ENCODE data around the gene ASNS. TPM values are rescaled to one million over a fixed set of nuclear protein-coding genes. Genes with fewer than 3 reads are reported as not detected.
A peak's percentile ranks its signal among the peaks of the same experiment; 100 is the strongest.

The ASNS gene
- total RNA-seq, 1 experiment from 2014 or later = 111 TPM

DNA sequence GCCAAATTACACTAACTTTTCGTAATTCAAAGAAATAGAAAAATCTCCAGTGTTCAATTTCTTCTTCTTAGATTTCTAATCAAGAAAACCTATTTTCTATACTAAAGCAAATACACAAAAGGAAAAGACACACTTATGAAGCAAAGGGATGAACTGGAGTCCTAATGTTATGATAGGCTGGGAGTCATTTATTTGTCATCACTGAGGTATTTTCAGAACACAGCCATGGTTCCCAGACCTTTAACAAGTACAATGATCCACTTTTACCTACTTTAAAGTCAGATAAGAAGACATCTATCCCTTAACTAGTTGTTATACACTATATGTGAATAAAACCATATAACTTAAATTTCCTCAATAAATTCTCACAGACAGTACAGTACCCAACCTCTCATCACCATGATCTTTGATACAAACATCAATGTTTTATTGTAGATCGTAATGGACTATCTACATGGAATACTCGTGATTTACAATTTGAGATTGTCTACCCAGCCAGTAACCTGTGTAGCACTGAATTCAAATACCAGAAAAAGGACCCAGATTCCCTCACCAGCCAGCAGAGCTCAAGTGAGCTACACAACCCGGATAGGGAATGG is 12.5 kb downstream of the ASNS start:
- no peaks in the 10 kb centered on the region for H3K9me3 Mint-ChIP-seq
- H3K4me1 Mint-ChIP-seq = no peaks in the 10 kb centered on the region
- H3K27ac Mint-ChIP-seq = no peak overlapping the region
- peaks cover 43% of the 10 kb centered on the region for H3K36me3 Mint-ChIP-seq
- ChIA-PET CTCF (no interaction called here), POLR2A (no interaction called here)
- TF ChIP-seq, protein P1, sequence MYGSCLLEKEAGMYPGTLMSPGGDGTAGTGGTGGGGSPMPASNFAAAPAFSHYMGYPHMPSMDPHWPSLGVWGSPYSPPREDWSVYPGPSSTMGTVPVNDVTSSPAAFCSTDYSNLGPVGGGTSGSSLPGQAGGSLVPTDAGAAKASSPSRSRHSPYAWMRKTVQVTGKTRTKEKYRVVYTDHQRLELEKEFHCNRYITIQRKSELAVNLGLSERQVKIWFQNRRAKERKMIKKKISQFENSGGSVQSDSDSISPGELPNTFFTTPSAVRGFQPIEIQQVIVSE (CRISPR knock-in tag; IDR thresholded peaks at IDR 0.05; ENCODE audit: borderline replicate concordance) = no peak
- TF ChIP-seq GABPB1 (CRISPR knock-in tag; IDR thresholded peaks at IDR 0.05) (no peak), KAT7 (CRISPR knock-in tag; IDR thresholded peaks at IDR 0.05; ENCODE audit: borderline replicate concordance) (no peak), ATF1 (CRISPR knock-in tag; IDR thresholded peaks at IDR 0.05) (no peak), ZNF121 (CRISPR knock-in tag; IDR thresholded peaks at IDR 0.05) (no peak), FOXP1 (CRISPR knock-in tag; IDR thresholded peaks at IDR 0.05; ENCODE audit: borderline replicate concordance) (no peak), MYBL2 (CRISPR knock-in tag; IDR thresholded peaks at IDR 0.05) (no peak), OVOL2 (CRISPR knock-in tag; IDR thresholded peaks at IDR 0.05; ENCODE audit: borderline replicate concordance) (no peak), EMX1 (CRISPR knock-in tag; IDR thresholded peaks at IDR 0.05) (no peak), ZNF396 (CRISPR knock-in tag; IDR thresholded peaks at IDR 0.05; ENCODE audit: borderline replicate concordance) (no peak), NFYB (CRISPR knock-in tag; conservative IDR thresholded peaks at IDR 0.05; ENCODE audit: low read depth) (no peak)
- H3K4me3 Mint-ChIP-seq = no peak overlapping the region
- ATAC-seq = no peak
- no peak for DNase-seq (ENCODE audit: low spot score)
- no peaks in the 10 kb centered on the region for H3K27me3 Mint-ChIP-seq (ENCODE audit: low read depth)

DNA sequence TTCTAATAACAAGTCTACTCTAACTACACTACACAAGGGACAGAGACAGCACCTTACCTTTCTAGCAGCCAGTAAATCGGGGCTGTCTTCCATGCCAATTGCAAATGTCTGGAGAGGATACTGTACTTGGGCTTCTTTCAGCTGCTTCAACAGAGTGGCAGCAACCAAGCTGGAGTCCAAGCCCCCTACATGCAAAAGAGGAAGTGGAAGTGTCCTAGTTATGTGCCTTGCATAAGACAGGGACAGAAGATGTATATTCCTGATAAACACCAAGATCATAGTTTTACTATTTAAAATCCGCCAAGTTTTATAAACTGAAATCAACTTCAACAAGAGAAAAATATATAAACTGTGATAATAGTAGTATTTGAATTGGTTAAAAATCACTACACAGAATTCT is 14.0 kb downstream of the ASNS start:
- no peaks in the 10 kb centered on the region for H3K4me1 Mint-ChIP-seq
- H3K27me3 Mint-ChIP-seq (ENCODE audit: low read depth) = no peaks in the 10 kb centered on the region
- peaks cover 47% of the 10 kb centered on the region for H3K36me3 Mint-ChIP-seq

DNA sequence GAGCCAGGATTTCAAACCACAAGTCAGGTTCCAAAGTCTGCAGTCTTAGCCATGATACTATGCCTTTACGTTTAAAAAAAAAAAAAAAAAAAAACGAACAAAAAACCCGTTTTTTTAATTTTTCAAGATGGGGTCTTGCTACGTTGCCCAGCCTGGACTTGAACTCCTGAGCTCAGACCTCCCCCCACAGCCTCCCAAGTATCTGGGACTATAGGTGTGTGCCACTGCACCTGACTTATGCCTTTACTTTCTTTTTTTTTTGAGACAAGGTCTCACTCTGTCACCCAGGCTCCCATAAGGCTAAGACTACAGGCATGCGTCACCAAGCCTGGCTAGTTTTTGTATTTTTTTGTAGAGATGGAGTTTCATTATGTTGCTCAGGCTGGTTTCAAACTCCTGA is 14.7 kb downstream of the ASNS start:
- no peak for DNase-seq (ENCODE audit: low spot score)
- H3K4me1 Mint-ChIP-seq = no peaks in the 10 kb centered on the region
- ChIA-PET POLR2A (interaction anchor here (1.0 to 1.4 kb wide), 2 partner anchors 8 to 15 kb away, joined by 3 to 4 read pairs; partner anchors contain the start of gene ASNS), CTCF (no interaction called here)
- no peaks in the 10 kb centered on the region for H3K27me3 Mint-ChIP-seq (ENCODE audit: low read depth)
- peak; percentile 48; the same call in 1 of the 2 replicates for TF ChIP-seq ZNF121 (CRISPR knock-in tag; IDR thresholded peaks at IDR 0.05)
- no peak for TF ChIP-seq NR2C2 (CRISPR knock-in tag; IDR thresholded peaks at IDR 0.05)
- H3K36me3 Mint-ChIP-seq = peaks cover 54% of the 10 kb centered on the region
- H3K4me3 Mint-ChIP-seq = no peak overlapping the region
- H3K9me3 Mint-ChIP-seq = no peaks in the 10 kb centered on the region
- no peak for ATAC-seq
- H3K27ac Mint-ChIP-seq = no peak overlapping the region

More for the DNA sequence above, 14.0 kb downstream of the ASNS start:
- TF ChIP-seq, protein P2, sequence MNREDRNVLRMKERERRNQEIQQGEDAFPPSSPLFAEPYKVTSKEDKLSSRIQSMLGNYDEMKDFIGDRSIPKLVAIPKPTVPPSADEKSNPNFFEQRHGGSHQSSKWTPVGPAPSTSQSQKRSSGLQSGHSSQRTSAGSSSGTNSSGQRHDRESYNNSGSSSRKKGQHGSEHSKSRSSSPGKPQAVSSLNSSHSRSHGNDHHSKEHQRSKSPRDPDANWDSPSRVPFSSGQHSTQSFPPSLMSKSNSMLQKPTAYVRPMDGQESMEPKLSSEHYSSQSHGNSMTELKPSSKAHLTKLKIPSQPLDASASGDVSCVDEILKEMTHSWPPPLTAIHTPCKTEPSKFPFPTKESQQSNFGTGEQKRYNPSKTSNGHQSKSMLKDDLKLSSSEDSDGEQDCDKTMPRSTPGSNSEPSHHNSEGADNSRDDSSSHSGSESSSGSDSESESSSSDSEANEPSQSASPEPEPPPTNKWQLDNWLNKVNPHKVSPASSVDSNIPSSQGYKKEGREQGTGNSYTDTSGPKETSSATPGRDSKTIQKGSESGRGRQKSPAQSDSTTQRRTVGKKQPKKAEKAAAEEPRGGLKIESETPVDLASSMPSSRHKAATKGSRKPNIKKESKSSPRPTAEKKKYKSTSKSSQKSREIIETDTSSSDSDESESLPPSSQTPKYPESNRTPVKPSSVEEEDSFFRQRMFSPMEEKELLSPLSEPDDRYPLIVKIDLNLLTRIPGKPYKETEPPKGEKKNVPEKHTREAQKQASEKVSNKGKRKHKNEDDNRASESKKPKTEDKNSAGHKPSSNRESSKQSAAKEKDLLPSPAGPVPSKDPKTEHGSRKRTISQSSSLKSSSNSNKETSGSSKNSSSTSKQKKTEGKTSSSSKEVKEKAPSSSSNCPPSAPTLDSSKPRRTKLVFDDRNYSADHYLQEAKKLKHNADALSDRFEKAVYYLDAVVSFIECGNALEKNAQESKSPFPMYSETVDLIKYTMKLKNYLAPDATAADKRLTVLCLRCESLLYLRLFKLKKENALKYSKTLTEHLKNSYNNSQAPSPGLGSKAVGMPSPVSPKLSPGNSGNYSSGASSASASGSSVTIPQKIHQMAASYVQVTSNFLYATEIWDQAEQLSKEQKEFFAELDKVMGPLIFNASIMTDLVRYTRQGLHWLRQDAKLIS (CRISPR knock-in tag; IDR thresholded peaks at IDR 0.05; ENCODE audit: borderline replicate concordance) = no peak
- TF ChIP-seq FOXJ3 (CRISPR knock-in tag; IDR thresholded peaks at IDR 0.05; ENCODE audit: borderline replicate concordance) (no peak), ZNF263 (CRISPR knock-in tag; IDR thresholded peaks at IDR 0.05; ENCODE audit: low read depth) (no peak)
- DNase-seq (ENCODE audit: low spot score) = no peak
- no peak overlapping the region for H3K27ac Mint-ChIP-seq
- no peak overlapping the region for H3K4me3 Mint-ChIP-seq
- CTCF ChIA-PET = no interaction called here
- no peaks in the 10 kb centered on the region for H3K9me3 Mint-ChIP-seq
- no peak for ATAC-seq
- POLR2A ChIA-PET = no interaction called here

DNA sequence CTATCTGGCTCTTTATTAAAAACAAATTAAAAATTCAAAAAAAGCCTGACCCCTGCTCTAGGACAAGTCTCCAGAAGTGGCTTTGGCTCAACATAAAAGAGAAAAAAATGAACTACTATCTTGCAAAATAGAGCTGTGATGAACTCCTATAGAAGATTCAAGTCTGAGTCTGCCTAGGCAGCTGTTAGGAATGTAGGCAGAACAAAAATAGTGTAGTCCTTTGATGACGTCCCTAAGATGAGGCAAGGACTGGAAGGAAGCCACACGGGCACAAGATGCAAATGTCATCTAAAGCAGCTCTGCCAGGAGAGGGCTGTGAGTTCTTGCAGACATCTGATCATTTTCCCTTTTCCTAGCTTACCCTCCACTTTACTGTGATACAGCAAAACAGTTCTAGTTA is 20.5 kb downstream of the ASNS start:
- H3K9me3 Mint-ChIP-seq = no peaks in the 10 kb centered on the region
- ChIA-PET CTCF (interaction anchor here (1.2 kb wide), 1 partner anchor 162 kb away, joined by 6 read pairs; no protein-coding TSS in a partner anchor), POLR2A (no interaction called here)
- no peaks in the 10 kb centered on the region for H3K27me3 Mint-ChIP-seq (ENCODE audit: low read depth)
- H3K4me1 Mint-ChIP-seq = no peaks in the 10 kb centered on the region
- no peak overlapping the region for H3K4me3 Mint-ChIP-seq
- no peak overlapping the region for H3K27ac Mint-ChIP-seq
- H3K36me3 Mint-ChIP-seq = peaks cover 44% of the 10 kb centered on the region
- DNase-seq (ENCODE audit: low spot score) (no peak), ATAC-seq (no peak)
- TF ChIP-seq TP53 (CRISPR knock-in tag; IDR thresholded peaks at IDR 0.05) (no peak), HMGA2 (CRISPR knock-in tag; IDR thresholded peaks at IDR 0.05) (no peak), ZNF121 (CRISPR knock-in tag; IDR thresholded peaks at IDR 0.05) (no peak), ZNF138 (CRISPR knock-in tag; conservative IDR thresholded peaks at IDR 0.05) (no peak), NR3C1 (CRISPR knock-in tag; conservative IDR thresholded peaks at IDR 0.05; ENCODE audit: low read depth) (no peak), ESRRA (CRISPR knock-in tag; IDR thresholded peaks at IDR 0.05; ENCODE audit: borderline replicate concordance) (no peak)
- TF ChIP-seq, protein P1 (CRISPR knock-in tag; IDR thresholded peaks at IDR 0.05; ENCODE audit: borderline replicate concordance) = no peak
